Calu3 (cell line): ENCODE measurements around the gene PTPN1. TPM values are rescaled to one million over a fixed set of nuclear protein-coding genes. Genes with fewer than 3 reads are reported as not detected.

Source experiments
- BruUV-seq: library from RNA; stranded (reverse); fragments of 400-500 nt; replicated peaks from 2 replicates; lab custom pipeline; 2021; lab: Mats Ljungman, UMichigan
- CTCF ChIA-PET: fragments of 300-600 bp; sonication (Branson Sonifier 250); formaldehyde crosslinking; loops from one replicate; lab custom pipeline; 2022; ENCODE audit warnings: antibody characterized with exemption; lab: Charles Lee
- DNase-seq: peaks from one replicate; pipeline ENCODE4 v3.0.0; 2022
- H3K27ac Mint-ChIP-seq: one replicate; pipeline ENCODE4 v1.8.0; 2022; ENCODE audit warnings: mixed read lengths; ENCODE audit not compliant: unreplicated experiment
- H3K27me3 Mint-ChIP-seq: one replicate; pipeline ENCODE4 v1.8.0; 2022; ENCODE audit warnings: mixed read lengths; ENCODE audit not compliant: unreplicated experiment
- H3K36me3 Mint-ChIP-seq: one replicate; pipeline ENCODE4 v1.8.0; 2022; ENCODE audit warnings: mild to moderate bottlenecking, moderate library complexity, mixed read lengths; ENCODE audit not compliant: insufficient read depth, unreplicated experiment
- H3K4me1 Mint-ChIP-seq: one replicate; pipeline ENCODE4 v1.8.0; 2022; ENCODE audit warnings: mild to moderate bottlenecking, low read depth, mixed read lengths; ENCODE audit not compliant: unreplicated experiment
- H3K4me3 Mint-ChIP-seq: one replicate; pipeline ENCODE4 v1.8.0; 2022; ENCODE audit warnings: mild to moderate bottlenecking, low read depth, moderate library complexity, mixed read lengths; ENCODE audit not compliant: unreplicated experiment
- H3K9me3 Mint-ChIP-seq: one replicate; pipeline ENCODE4 v1.8.0; 2022; ENCODE audit warnings: low read depth, mixed read lengths; ENCODE audit not compliant: unreplicated experiment
- intact Hi-C: fragments of 100-400 bp; cut with micrococcal nuclease; formaldehyde crosslinking; loops from one replicate; pipeline ENCODE4 v1.10.0; 2022; ENCODE audit not compliant: unreplicated experiment
- total RNA-seq: library from RNA; stranded (reverse); gene quantifications from 2 replicates; pipeline ENCODE4 v1.2.3, GENCODE V29; 2022
- TF ChIP-seq, protein P1 (sequence below): fragments of 200-600 bp; IDR thresholded peaks from one replicate; pipeline ENCODE4 v1.8.0; 2022; ENCODE audit warnings: antibody characterized with exemption; ENCODE audit not compliant: unreplicated experiment

Gene PTPN1
- total RNA-seq, 1 experiment from 2014 or later = 58.5 TPM

DNA sequence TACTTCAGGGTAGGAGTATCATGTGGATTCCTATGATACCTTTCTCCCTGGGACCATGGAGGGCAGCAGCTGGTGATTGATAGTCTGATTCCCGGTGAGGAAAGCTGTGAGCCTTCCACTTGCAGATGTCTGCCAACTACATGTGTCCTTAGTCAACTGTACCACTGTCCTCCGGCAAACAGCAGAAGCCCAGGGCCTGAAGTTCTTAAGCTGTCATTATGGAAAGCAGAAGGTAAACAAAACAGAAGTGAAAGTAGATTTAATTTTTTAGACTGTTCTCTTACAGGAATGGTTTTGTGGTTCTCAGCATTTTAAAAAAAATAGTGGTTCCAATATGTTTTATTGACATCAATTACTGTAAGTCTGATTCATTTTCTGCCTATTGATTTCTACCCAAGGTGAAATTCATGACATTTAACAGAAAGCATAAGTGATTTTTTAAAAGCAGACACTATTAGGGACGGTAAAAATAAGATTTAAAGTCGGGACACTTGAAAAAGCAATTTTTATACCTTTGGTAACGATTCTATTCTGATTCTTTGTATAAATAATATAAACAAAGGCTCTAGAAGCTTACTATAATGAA is 36.6 kb downstream of the PTPN1 start:
- H3K4me1 Mint-ChIP-seq = peaks cover 33% of the 10 kb centered on the region
- no peaks in the 10 kb centered on the region for H3K27me3 Mint-ChIP-seq
- TF ChIP-seq, protein P1, sequence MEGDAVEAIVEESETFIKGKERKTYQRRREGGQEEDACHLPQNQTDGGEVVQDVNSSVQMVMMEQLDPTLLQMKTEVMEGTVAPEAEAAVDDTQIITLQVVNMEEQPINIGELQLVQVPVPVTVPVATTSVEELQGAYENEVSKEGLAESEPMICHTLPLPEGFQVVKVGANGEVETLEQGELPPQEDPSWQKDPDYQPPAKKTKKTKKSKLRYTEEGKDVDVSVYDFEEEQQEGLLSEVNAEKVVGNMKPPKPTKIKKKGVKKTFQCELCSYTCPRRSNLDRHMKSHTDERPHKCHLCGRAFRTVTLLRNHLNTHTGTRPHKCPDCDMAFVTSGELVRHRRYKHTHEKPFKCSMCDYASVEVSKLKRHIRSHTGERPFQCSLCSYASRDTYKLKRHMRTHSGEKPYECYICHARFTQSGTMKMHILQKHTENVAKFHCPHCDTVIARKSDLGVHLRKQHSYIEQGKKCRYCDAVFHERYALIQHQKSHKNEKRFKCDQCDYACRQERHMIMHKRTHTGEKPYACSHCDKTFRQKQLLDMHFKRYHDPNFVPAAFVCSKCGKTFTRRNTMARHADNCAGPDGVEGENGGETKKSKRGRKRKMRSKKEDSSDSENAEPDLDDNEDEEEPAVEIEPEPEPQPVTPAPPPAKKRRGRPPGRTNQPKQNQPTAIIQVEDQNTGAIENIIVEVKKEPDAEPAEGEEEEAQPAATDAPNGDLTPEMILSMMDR = no peak
- no peak overlapping the region for H3K27ac Mint-ChIP-seq
- BruUV-seq = no TSS peak
- intact Hi-C loops = no loop called here
- no peak overlapping the region for H3K4me3 Mint-ChIP-seq
- no peak for DNase-seq
- CTCF ChIA-PET = interaction anchor here (1.1 kb wide), 1 partner anchor 9 kb away, joined by 5 read pairs; no protein-coding TSS in a partner anchor
- peaks cover 5% of the 10 kb centered on the region for H3K36me3 Mint-ChIP-seq
- H3K9me3 Mint-ChIP-seq = no peaks in the 10 kb centered on the region

DNA sequence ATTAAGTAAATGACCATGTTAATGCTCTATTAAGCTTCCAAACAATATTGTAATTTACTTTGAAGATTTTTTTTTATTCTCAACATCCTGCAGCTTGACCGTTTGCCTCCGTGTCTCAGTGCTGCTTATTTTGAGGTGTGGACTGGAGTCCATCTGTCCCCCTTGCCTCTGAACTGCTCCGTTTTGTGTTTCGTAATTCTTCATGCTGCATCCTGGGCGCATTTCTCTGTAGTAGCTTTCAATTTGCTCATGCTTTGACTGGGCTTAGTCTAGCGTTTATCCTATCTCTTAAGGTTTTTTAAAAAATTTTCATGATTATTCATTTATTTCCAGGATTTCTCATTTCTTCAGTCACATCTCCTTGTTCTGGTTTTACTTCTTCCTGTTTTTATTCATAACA is 37.8 kb downstream of the PTPN1 start:
- no peaks in the 10 kb centered on the region for H3K27me3 Mint-ChIP-seq
- BruUV-seq = no TSS peak
- TF ChIP-seq, protein P1 = no peak
- peaks cover 21% of the 10 kb centered on the region for H3K4me1 Mint-ChIP-seq
- intact Hi-C loops = no loop called here
- no peak overlapping the region for H3K4me3 Mint-ChIP-seq
- no peak overlapping the region for H3K27ac Mint-ChIP-seq
- H3K9me3 Mint-ChIP-seq = no peaks in the 10 kb centered on the region
- no peak for DNase-seq
- H3K36me3 Mint-ChIP-seq = peaks cover 5% of the 10 kb centered on the region
- CTCF ChIA-PET = no interaction called here

- Mint-ChIP-seq H3K4me1 (peaks cover 17% of the 10 kb centered on the region), H3K27ac (no peak overlapping the region), H3K9me3 (no peaks in the 10 kb centered on the region), H3K36me3 (peaks cover 5% of the 10 kb centered on the region), H3K4me3 (no peak overlapping the region), H3K27me3 (no peaks in the 10 kb centered on the region)
- intact Hi-C loops = no loop called here
- no TSS peak for BruUV-seq
- DNase-seq = no peak
- TF ChIP-seq, protein P1 = no peak
- CTCF ChIA-PET = no interaction called here
Measured at GRCh38 chr20:50548396-50548795, 38.2 kb downstream of the PTPN1 start.

DNA sequence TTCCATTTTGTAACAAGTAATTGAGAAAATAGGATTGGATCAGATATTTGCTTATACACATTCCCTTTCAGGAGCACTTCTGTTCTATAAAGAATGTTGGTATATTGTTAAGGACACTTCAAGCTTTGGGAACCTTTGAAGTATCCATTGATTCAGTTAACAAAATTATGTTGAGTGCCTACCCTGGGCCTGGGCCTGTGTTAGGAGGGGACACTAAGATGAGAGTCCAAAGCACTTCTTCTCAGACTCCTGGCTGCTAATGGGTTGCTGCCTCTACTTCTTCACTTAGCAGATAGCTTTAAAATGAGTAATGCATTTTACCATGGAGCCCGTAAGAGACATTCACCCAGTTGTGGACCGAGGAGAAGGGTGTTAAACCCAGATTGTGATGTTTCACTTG is 40.3 kb downstream of the PTPN1 start:
- intact Hi-C loops = no loop called here
- no TSS peak for BruUV-seq
- Mint-ChIP-seq H3K4me3 (no peak overlapping the region), H3K27ac (no peak overlapping the region), H3K27me3 (no peaks in the 10 kb centered on the region), H3K36me3 (peaks cover 5% of the 10 kb centered on the region), H3K4me1 (peaks cover 12% of the 10 kb centered on the region), H3K9me3 (no peaks in the 10 kb centered on the region)
- TF ChIP-seq, protein P1 = no peak
- CTCF ChIA-PET = interaction anchor here (1.4 kb wide), 1 partner anchor 8 kb away, joined by 3 read pairs; no protein-coding TSS in a partner anchor
- DNase-seq = no peak
